CD8-positive, alpha-beta memory T cell (primary cell): Measurements from ENCODE around the gene PMAIP1. TPM values are rescaled to one million over a fixed set of nuclear protein-coding genes. Genes with fewer than 3 reads are reported as not detected.

Experiments used
- CTCF ChIA-PET: fragments of 350-600 bp; sonication (Branson Sonifier 250); formaldehyde crosslinking; loops from one replicate; lab custom pipeline; 2021; ENCODE audit warnings: antibody characterized with exemption; lab: Charles Lee
- POLR2A ChIA-PET: fragments of 350-600 bp; sonication (Branson Sonifier 250); formaldehyde crosslinking; loops from one replicate; lab custom pipeline; 2021; ENCODE audit warnings: antibody characterized with exemption; lab: Charles Lee
- DNase-seq, 5 donors: peaks; one replicate each; pipeline versions ENCODE4 v3.0.0 to v3.0.0-alpha.2; 2020 to 2022; ENCODE audit warnings: mixed read lengths in 1 of 5
- H3K27ac ChIP-seq: one replicate; pipeline ENCODE4 v1.7.0; 2013; ENCODE audit warnings: low read depth, mild to moderate bottlenecking, low read length, moderate library complexity
- H3K27me3 ChIP-seq: 2 replicates; pipeline ENCODE4 v1.7.0; 2013; ENCODE audit warnings: low read length, mild to moderate bottlenecking; ENCODE audit not compliant: insufficient read depth, poor library complexity, severe bottlenecking
- H3K36me3 ChIP-seq: 2 replicates; pipeline ENCODE4 v1.7.0; 2013; ENCODE audit warnings: mild to moderate bottlenecking, low read length, moderate library complexity; ENCODE audit not compliant: insufficient read depth
- H3K4me1 ChIP-seq: 2 replicates; pipeline ENCODE4 v1.7.0; 2013; ENCODE audit warnings: mild to moderate bottlenecking, low read length, moderate library complexity; ENCODE audit not compliant: insufficient read depth
- H3K4me3 ChIP-seq: 2 replicates; pipeline ENCODE4 v1.7.0; 2013; ENCODE audit warnings: mild to moderate bottlenecking, low read length
- H3K9me3 ChIP-seq: 2 replicates; pipeline ENCODE4 v1.7.0; 2013; ENCODE audit warnings: mild to moderate bottlenecking, low read length
- H3K27ac Mint-ChIP-seq, 8 donors: one replicate each; pipeline ENCODE4 v1.8.0; 2020 to 2021; ENCODE audit warnings: mixed read lengths in 8 of 8, mild to moderate bottlenecking in 6 of 8, inconsistent platforms in 3 of 8, moderate library complexity in 3 of 8
- H3K27me3 Mint-ChIP-seq, 2 donors: one replicate each; pipeline ENCODE4 v1.8.0; 2020 to 2021; ENCODE audit warnings: mixed read lengths in 2 of 2, mild to moderate bottlenecking in 1 of 2, moderate library complexity in 1 of 2
- H3K36me3 Mint-ChIP-seq, 3 donors: one replicate each; pipeline ENCODE4 v1.8.0; 2020 to 2021; ENCODE audit warnings: mixed read lengths in 3 of 3, inconsistent platforms in 1 of 3, mild to moderate bottlenecking in 1 of 3
- H3K4me1 Mint-ChIP-seq, 3 donors: one replicate each; pipeline ENCODE4 v1.8.0; 2020 to 2021; ENCODE audit warnings: mixed read lengths in 3 of 3, inconsistent platforms in 1 of 3, mild to moderate bottlenecking in 1 of 3
- H3K4me3 Mint-ChIP-seq, 7 donors: one replicate each; pipeline ENCODE4 v1.8.0; 2020 to 2021; ENCODE audit warnings: mixed read lengths in 7 of 7, mild to moderate bottlenecking in 6 of 7, moderate library complexity in 4 of 7, inconsistent platforms in 2 of 7
- H3K9me3 Mint-ChIP-seq, 5 donors: one replicate each; pipeline ENCODE4 v1.8.0; 2020 to 2022; ENCODE audit warnings: mixed read lengths in 5 of 5, mild to moderate bottlenecking in 3 of 5, moderate library complexity in 2 of 5, inconsistent platforms in 1 of 5
- polyA plus RNA-seq: library from polyadenylated mRNA; unstranded; fragments of 300-500 nt; fragmentation: Illumina TruSeq; gene quantifications from one replicate; pipeline ENCODE4 v1.2.3, GENCODE V29; 2021
- total RNA-seq, 2 experiments: library from RNA; stranded (reverse); gene quantifications; one replicate each; pipeline ENCODE4 v1.2.3, GENCODE V29; 2021

Gene PMAIP1
- total and polyA plus RNA-seq, 3 experiments from 2014 or later, result 15.0 to 83.6 (median 82.8) TPM

DNA sequence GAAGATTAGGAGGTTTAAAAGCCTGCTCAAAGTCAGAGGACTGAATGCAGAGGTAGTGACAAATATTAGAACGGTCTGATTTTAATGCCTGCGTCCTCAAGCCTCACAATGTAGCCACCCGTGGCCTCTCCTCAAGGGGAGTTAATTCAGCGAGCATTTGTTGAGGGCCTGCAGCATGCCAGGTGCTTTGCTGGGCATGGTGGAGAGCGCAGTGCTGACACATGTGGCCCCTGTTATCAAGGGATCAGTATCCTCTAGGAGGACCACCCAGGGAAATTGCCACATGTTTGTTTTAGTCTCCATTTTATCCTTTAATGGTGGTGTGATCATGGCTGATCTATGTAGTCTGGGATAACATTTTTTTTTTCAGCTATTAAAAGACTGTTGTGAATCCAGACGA lies 19.2 kb downstream of the PMAIP1 start:
- CTCF ChIA-PET, result interaction anchor here (0.6 kb wide), 1 partner anchor 20 kb away, joined by 3 read pairs; no protein-coding TSS in a partner anchor
- H3K27ac Mint-ChIP-seq, result peak overlapping the region in 1 of 8 donors; percentile 48
- DNase-seq, result no peak
- no peak overlapping the region for H3K4me3 Mint-ChIP-seq
- peaks cover 6% of the 10 kb centered on the region for H3K4me1 ChIP-seq
- peaks cover 0 to 4% (median 0%) of the 10 kb centered on the region in 3 donors for H3K36me3 Mint-ChIP-seq
- POLR2A ChIA-PET, result no interaction called here
- peaks cover 0 to 2% of the 10 kb centered on the region in 2 donors for H3K27me3 Mint-ChIP-seq
- no peaks in the 10 kb centered on the region for H3K9me3 Mint-ChIP-seq
- no peak overlapping the region for H3K4me3 ChIP-seq
- H3K4me1 Mint-ChIP-seq, result peaks cover 7 to 14% (median 10%) of the 10 kb centered on the region in 3 donors
- no peak overlapping the region for H3K27ac ChIP-seq
- H3K36me3 ChIP-seq, result no peaks in the 10 kb centered on the region
- no peaks in the 10 kb centered on the region for H3K27me3 ChIP-seq
- no peaks in the 10 kb centered on the region for H3K9me3 ChIP-seq

DNA sequence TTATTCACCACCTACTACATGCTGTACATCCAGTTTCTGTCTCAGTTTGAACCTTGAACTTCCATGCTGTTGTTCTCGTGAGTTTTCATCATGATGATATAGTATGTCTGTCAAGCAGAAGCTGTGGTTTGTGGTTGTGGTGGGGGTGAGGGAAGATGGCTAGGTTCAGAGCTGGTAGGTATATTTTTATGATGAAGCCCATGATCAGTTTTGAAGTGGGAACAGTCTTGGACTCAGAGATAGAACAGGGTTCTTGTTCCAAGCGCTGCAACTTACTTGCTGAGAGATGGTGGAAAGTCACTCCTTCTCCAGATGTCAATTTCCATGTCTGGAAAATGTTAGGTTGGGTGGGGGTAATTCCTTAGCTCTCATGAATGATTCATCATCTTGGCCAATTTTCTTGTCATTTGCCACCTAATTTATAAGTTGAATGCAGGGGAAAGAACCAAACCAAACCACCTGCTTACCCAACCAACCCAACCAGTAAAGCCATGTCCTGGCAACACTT lies 21.6 kb downstream of the PMAIP1 start:
- peaks cover 0 to 4% (median 0%) of the 10 kb centered on the region in 3 donors for H3K36me3 Mint-ChIP-seq
- H3K27me3 Mint-ChIP-seq, result peaks cover 0 to 2% of the 10 kb centered on the region in 2 donors
- Histone ChIP-seq H3K36me3 (no peaks in the 10 kb centered on the region), H3K9me3 (no peaks in the 10 kb centered on the region), H3K4me1 (peaks cover 6% of the 10 kb centered on the region), H3K4me3 (no peak overlapping the region), H3K27ac (no peak overlapping the region), H3K27me3 (no peaks in the 10 kb centered on the region)
- peak; percentile 23 to 74 (median 33) for DNase-seq
- no peaks in the 10 kb centered on the region for H3K9me3 Mint-ChIP-seq
- H3K27ac Mint-ChIP-seq, result peak overlapping the region; percentile 12 to 84 (median 66)
- no peak overlapping the region for H3K4me3 Mint-ChIP-seq
- ChIA-PET POLR2A (no interaction called here), CTCF (no interaction called here)
- H3K4me1 Mint-ChIP-seq, result peaks cover 7 to 14% (median 10%) of the 10 kb centered on the region in 3 donors

DNA sequence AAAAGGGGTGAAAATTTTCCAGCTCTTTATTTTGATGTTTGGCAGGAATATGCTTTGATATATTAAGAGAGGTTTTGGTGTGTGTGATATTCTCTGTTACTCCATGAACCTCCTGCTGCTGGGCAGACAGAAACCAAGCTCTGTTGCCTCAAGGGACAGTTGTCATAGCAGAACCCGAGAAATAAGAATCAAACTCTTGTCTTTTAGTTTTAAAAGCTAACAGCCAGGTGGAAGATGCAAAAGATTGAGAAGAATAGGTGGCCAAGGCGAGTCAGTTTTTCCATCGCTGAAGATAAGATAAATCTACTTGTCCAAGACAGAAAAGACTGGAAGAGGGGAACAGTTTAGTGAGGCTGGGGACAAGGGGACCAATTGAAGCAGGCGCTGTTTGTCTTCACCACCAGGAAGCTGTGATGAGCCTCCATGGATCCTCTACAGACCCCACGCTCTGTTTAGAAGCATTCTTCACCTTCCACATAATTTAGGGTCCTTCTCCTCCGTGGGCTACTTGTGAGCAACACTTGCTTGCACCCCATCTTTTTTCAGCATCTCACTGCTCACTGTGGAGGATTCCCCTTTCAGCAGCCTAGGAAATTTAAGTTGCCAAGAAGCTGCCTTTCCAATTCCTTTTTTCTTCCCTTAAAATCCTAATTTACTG lies 23.9 kb downstream of the PMAIP1 start:
- ChIA-PET POLR2A (no interaction called here), CTCF (no interaction called here)
- H3K36me3 ChIP-seq, result no peaks in the 10 kb centered on the region
- H3K9me3 ChIP-seq, result no peaks in the 10 kb centered on the region
- H3K27ac Mint-ChIP-seq, result peak overlapping the region in 1 of 8 donors; percentile 68
- no peak overlapping the region for H3K4me3 ChIP-seq
- H3K9me3 Mint-ChIP-seq, result no peaks in the 10 kb centered on the region
- H3K27ac ChIP-seq, result no peak overlapping the region
- peaks cover 7 to 14% (median 13%) of the 10 kb centered on the region in 3 donors for H3K4me1 Mint-ChIP-seq
- H3K4me3 Mint-ChIP-seq, result no peak overlapping the region
- peaks cover 0 to under 1% of the 10 kb centered on the region in 2 donors for H3K27me3 Mint-ChIP-seq
- peaks cover 6% of the 10 kb centered on the region for H3K4me1 ChIP-seq
- no peak for DNase-seq
- peaks cover 0 to under 1% (median 0%) of the 10 kb centered on the region in 3 donors for H3K36me3 Mint-ChIP-seq
- H3K27me3 ChIP-seq, result no peaks in the 10 kb centered on the region

DNA sequence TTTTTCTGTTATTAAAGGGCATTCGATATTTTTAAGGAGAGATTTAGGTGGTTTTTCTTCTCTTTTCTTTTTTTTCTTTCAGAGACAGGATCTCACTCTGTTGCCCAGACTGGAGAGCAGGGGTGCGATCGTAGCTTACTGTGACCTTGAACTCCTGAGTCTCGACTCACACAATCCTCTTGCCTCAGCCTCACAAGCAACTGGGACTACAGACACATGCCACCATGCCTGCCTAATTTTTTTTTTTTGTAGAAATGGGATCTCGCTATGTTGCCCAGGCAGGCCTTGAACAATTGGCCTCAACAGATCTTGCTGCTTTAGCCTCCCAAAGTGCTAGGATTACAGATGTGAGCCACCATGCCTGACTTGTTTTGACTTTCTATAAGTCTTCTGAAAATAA lies 26.3 kb downstream of the PMAIP1 start:
- H3K4me1 ChIP-seq, result peaks cover 4% of the 10 kb centered on the region
- no peak overlapping the region for H3K27ac ChIP-seq
- DNase-seq, result no peak
- ChIA-PET CTCF (no interaction called here), POLR2A (no interaction called here)
- no peaks in the 10 kb centered on the region for H3K9me3 ChIP-seq
- peaks cover 7 to 13% (median 12%) of the 10 kb centered on the region in 3 donors for H3K4me1 Mint-ChIP-seq
- H3K36me3 ChIP-seq, result no peaks in the 10 kb centered on the region
- no peaks in the 10 kb centered on the region for H3K9me3 Mint-ChIP-seq
- no peak overlapping the region for H3K4me3 ChIP-seq
- no peaks in the 10 kb centered on the region for H3K36me3 Mint-ChIP-seq
- no peaks in the 10 kb centered on the region for H3K27me3 Mint-ChIP-seq
- H3K27ac Mint-ChIP-seq, result no peak overlapping the region
- H3K4me3 Mint-ChIP-seq, result no peak overlapping the region
- no peaks in the 10 kb centered on the region for H3K27me3 ChIP-seq

DNA sequence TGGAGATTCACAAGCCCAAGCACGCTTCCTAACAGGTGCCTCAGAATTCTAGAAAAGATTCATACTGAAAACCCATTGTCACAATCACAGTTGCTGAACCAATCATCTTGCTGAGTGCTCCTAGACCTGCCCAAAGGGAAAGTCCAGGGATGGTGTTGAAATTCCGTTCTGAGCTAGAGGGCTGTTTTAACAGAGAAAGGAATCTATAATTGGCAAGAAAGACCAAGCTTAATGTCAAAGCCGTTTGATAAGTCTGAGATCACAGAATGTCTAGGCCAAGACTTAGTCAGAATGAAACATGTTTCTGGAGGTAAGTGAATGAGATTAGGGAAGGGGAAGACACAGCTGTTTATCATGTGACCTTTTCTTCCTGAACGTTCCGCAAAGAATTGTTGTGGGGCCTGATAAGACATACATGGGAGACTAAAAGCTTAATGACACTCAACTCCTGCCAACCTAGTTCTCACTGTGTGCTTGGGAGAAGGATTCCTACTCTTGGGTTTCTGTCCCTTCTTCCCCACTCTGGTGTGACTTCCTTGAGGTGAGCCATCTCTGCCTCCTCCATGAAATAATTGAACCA lies 27.5 kb downstream of the PMAIP1 start:
- Mint-ChIP-seq H3K27me3 (peaks cover 0 to 2% of the 10 kb centered on the region in 2 donors), H3K9me3 (no peaks in the 10 kb centered on the region), H3K4me1 (peaks cover 0 to 4% (median 3%) of the 10 kb centered on the region in 3 donors), H3K27ac (no peak overlapping the region), H3K4me3 (no peak overlapping the region), H3K36me3 (peaks cover 0 to 2% (median 0%) of the 10 kb centered on the region in 3 donors)
- DNase-seq, result no peak
- Histone ChIP-seq H3K4me1 (no peaks in the 10 kb centered on the region), H3K27ac (no peak overlapping the region), H3K9me3 (no peaks in the 10 kb centered on the region), H3K36me3 (no peaks in the 10 kb centered on the region), H3K27me3 (no peaks in the 10 kb centered on the region), H3K4me3 (no peak overlapping the region)
- CTCF ChIA-PET, result no interaction called here
- POLR2A ChIA-PET, result no interaction called here

DNA sequence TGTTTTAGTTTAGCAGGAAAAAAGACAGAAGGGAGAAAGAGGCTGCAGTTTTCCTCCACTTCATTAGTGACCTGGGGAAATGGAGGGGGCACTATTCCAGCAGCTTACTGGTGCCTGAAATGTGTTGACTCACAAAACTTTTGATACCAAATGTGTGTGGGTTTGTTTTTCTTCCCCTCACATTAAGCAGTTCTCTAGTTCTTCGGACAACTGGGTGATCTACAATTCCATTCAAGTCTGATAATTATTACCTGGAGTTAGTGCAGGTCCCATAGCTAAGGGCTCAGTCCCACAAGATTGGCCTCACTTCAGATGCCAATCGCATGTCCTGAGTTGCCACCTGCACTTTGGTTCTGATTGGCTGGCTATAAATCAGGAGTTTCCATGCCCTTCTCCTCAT lies 28.4 kb downstream of the PMAIP1 start:
- DNase-seq, result no peak
- H3K27ac ChIP-seq, result no peak overlapping the region
- Mint-ChIP-seq H3K36me3 (peaks cover 0 to 3% (median 0%) of the 10 kb centered on the region in 3 donors), H3K4me3 (no peak overlapping the region), H3K27ac (no peak overlapping the region), H3K4me1 (peaks cover 0 to 4% (median 3%) of the 10 kb centered on the region in 3 donors), H3K27me3 (peaks cover 4% of the 10 kb centered on the region in 2 donors), H3K9me3 (no peaks in the 10 kb centered on the region)
- H3K9me3 ChIP-seq, result no peaks in the 10 kb centered on the region
- no peaks in the 10 kb centered on the region for H3K27me3 ChIP-seq
- no peaks in the 10 kb centered on the region for H3K36me3 ChIP-seq
- ChIA-PET POLR2A (no interaction called here), CTCF (no interaction called here)
- H3K4me3 ChIP-seq, result no peak overlapping the region
- no peaks in the 10 kb centered on the region for H3K4me1 ChIP-seq

DNA sequence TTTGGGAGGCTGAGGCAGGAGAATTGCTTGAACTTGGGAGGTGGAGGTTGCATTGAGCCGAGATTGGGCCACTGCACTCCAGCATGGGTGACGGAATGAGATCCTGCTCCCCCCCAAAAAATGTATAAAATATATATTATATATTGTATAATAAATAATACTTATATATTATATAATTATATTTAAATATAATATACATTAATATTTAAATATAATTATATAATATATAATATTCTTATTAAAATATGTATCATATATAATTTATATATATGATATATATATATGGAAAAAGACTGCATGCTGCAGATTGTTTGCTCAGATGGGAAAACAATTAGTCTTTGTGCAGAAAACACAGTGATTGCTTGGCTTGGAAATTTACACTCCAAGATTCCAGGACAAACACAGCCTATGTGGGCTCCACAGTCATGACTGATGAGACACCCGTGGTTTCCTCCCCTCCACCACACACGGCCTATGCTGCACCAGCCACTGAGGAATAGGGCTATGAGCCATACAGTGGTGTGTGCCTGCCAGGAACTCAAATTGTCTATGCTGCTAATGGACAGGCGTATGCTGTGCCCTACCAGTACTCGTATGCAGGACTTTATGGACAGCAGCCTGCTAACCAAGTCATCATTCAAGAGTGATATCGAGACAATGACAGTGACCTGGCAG lies 30.0 kb downstream of the PMAIP1 start:
- ChIA-PET POLR2A (no interaction called here), CTCF (no interaction called here)
- H3K36me3 ChIP-seq, result no peaks in the 10 kb centered on the region
- H3K4me1 ChIP-seq, result no peaks in the 10 kb centered on the region
- H3K4me3 Mint-ChIP-seq, result no peak overlapping the region
- no peaks in the 10 kb centered on the region for H3K27me3 ChIP-seq
- H3K27me3 Mint-ChIP-seq, result peaks cover 4 to 13% of the 10 kb centered on the region in 2 donors
- H3K9me3 ChIP-seq, result no peaks in the 10 kb centered on the region
- no peak for DNase-seq
- no peak overlapping the region for H3K27ac Mint-ChIP-seq
- peaks cover 0 to 3% (median 0%) of the 10 kb centered on the region in 3 donors for H3K36me3 Mint-ChIP-seq
- no peak overlapping the region for H3K4me3 ChIP-seq
- no peaks in the 10 kb centered on the region for H3K9me3 Mint-ChIP-seq
- no peak overlapping the region for H3K27ac ChIP-seq
- peaks cover 0 to 4% (median 3%) of the 10 kb centered on the region in 3 donors for H3K4me1 Mint-ChIP-seq

DNA sequence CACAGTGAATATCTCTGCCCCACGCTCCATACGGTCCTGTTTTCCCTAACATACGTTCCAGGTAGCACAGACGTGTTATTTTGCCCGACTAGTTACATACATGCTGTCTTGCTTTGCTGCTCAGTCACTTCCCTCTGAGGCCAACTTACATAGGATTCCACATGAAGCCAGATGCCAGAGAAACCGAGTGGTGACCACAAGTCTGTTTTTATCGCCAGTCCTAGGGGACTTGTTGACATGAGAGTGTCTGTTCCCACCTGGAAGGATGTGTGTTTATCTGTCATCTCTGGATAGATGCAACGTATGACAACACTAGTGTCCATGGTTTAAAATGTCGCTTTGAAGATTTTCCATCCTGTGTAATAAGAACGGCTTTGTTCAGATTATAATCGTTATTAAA lies 32.6 kb downstream of the PMAIP1 start:
- CTCF ChIA-PET, result interaction anchor here (0.6 kb wide), 1 partner anchor 1667 kb away, joined by 3 read pairs; no protein-coding TSS in a partner anchor
- H3K27ac Mint-ChIP-seq, result no peak overlapping the region

More for the DNA sequence above, 32.6 kb downstream of the PMAIP1 start:
- Mint-ChIP-seq H3K4me3 (no peak overlapping the region), H3K4me1 (peaks cover 0 to 3% (median 1%) of the 10 kb centered on the region in 3 donors), H3K9me3 (no peaks in the 10 kb centered on the region), H3K27me3 (peaks cover 4 to 17% of the 10 kb centered on the region in 2 donors), H3K36me3 (peaks cover 0 to 3% (median 0%) of the 10 kb centered on the region in 3 donors)
- Histone ChIP-seq H3K27me3 (no peaks in the 10 kb centered on the region), H3K9me3 (no peaks in the 10 kb centered on the region), H3K4me3 (no peak overlapping the region), H3K36me3 (no peaks in the 10 kb centered on the region), H3K27ac (no peak overlapping the region), H3K4me1 (no peaks in the 10 kb centered on the region)
- DNase-seq, result no peak
- POLR2A ChIA-PET, result no interaction called here
